GM10847 (cell line): ENCODE results near the gene SPTBN1.

Source experiments
- POLR2A ChIP-seq: IDR thresholded peaks from 2 replicates; pipeline ENCODE4 v1.6.1; 2011; ENCODE audit not compliant: insufficient read length; ENCODE audit errors: extremely low read depth

SPTBN1 gene

DNA sequence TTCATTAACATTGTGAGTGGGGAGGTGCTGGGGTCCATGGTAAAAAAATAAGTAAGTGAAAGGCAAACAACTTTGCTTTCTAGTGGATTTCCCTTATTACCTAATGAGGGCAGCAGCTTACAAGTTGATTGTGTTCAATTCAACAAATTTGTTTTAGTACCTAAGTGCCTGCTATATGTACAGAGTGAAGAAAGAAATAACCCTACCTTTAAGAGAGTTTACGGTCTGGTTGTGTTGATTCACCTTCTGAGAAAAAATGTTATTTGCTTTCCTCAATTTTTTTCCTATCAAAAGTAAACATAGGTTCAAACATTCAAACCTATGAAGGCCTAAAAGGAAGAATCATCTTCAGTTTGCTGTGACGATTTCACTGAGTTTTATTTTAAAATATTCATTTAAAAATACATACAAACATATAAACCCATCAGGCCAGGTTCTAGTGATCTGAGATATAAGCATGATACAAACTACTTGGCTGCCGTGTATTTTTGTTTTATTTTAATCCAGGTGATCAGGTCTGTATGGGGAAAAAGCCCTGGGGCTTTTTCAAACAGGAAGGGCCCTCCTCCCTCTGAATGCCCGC is 1.5 kb upstream of the SPTBN1 start:
- no peak for TF ChIP-seq POLR2A

DNA sequence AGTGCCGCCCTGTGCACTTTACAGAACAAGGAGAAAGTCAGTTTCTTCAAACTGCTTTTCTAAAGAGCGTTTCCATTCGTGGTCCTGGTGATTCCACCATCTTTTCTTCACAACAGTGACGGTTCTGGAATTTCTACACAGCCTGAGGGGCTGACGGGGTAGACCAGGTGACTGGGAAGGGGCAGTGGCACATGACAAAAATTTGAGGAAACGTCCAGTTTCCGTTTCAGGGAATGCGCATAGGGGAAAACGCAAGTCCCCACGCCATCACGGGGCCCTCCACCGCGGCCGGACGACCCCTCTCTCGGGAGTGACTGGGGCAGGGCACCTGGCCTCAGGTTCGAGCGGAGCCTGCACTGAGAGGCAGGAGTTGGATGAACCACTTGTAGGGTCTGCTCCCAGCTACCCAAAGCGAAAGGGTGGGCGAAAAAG is 980 bp upstream of the SPTBN1 start:
- TF ChIP-seq POLR2A: no peak

DNA sequence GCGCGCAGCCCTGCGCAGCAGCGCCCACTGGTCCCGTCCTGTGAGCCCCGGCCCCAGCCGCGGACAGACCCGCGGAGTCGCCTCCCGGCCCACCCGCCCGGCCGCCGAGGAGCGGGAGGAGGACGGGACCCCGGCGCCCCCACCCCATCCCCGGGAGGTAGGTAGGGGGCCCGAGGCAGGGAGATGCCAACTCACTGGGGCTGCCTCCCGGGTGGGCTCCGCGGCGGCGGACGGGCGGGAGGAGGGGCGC is 160 bp downstream of the SPTBN1 start:
- no peak for TF ChIP-seq POLR2A

DNA sequence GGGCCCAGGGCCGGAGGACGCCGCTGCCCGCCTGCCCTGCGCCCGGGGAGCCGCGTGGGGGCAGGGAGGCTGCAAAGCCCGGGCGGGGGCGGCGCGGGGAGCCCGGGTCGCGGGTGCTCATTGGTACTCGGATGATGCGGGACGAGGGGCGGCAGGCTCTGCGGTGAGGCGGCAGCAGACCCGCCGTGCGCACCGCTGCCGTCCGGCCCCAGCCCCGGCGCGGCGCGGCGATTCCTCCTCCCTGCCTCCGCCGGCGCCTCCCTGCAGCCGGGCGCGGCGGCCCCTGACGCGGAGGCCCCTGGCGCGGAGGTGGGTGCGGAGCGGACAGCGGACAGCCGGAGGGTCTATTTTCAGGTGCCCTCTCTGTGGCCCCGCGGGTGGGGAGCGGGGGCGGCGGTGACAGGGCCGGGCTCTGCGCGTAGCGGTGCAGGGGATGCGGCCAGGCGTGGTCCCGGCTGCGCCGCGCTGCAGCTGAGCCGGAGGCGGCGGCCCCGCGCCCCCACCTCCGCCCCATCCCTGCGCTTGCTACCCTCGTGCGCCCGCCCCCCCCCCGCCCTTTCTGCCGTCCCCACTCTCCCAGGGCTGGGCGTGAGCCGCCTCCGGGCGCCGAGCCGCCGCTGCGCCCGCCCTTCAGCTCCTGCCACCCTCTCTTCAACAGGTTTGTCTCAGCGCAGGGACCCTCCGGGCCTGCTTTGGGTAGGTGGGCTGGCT is 640 bp downstream of the SPTBN1 start:
- no peak for TF ChIP-seq POLR2A

DNA sequence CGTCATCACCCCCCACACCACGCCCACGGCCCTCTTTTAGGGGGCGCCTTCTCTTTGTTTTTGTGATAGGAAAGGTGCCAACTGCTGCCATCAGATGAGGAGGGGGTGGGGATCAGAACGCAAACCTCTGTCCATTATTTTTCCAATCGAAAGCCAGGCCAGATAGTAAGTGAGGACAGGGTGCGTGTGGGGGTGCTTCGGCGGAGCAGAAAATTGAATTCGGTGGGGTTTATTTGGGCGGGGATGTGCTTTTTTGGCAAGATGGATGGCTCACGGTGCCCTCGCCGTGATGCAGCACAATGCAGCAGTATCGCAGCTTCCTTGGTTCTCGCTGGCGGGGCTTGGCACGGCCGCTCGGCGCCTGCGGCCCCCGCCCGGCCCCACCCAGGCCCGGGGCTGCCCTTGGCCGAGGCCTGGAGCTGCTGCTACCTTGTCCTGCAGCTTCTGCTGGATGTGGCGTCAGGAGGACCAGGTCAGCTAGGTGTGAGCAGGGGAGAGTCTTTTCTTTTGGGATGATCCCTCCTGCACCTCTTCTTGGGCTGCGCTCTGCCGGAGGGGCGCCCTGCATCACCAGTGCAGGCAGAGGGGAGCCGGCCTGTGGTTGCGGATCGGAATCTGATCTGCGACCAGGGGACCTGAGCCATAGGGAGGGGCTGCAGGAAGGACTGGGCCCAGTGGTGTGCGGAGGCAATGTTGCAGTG is 1.3 kb downstream of the SPTBN1 start:
- no peak for TF ChIP-seq POLR2A

DNA sequence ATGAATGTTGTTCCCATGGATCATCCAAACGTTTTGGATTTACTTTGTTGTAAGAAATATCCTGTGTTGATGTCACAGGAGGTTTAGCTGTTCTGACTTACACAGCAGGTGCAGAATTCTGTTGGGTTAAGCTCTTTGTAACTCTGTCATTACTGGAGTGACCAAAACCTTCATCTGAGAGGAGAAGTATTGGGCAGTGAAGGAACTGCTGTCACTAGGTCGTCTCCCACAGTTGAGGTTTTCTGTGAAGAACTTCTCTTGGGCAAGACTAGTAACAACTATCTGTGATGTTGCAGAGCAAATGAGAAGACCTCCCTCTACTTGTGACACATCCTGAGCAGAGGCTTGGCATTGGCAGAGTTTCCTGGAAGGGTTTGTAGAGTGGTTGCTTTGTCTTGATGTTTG is 2.9 kb downstream of the SPTBN1 start:
- no peak for TF ChIP-seq POLR2A

DNA sequence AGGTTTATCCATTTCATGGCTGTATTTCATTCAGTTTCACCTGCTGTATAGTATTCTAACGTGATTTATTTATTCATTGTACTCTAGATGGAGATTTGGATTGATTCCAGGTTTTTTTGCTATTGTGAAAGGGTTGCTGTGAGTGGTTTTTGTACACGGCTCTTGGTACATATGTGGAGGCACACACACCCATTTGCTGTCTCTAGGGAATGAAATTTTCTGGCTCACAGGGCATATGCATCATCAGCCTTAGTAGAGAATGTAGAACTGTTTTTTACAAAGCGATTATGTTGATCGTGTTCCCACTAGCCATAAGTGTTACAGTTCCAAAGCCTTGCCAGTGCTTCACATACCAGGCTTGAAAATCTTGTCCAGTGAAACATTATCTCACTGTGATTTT is 5.1 kb downstream of the SPTBN1 start:
- TF ChIP-seq POLR2A: no peak

DNA sequence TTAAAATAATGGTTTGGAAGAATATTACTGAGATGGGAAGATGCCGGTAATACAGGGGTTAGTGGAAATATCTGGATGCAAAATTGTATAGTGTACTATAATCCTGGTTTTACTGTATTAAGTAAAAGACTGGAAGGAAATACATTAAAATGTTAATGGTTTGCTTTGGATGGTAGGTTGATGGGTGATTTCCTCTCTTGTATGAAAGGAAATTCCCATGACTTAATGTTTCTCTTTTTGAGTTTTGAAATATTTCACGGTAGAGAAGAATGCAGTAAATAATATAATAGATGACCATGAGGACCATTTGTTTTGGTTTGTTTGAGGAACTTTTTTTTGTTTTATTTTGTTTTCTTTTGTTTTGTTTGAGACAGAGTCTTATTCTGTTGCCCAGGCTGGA is 8.2 kb downstream of the SPTBN1 start:
- TF ChIP-seq POLR2A: no peak

DNA sequence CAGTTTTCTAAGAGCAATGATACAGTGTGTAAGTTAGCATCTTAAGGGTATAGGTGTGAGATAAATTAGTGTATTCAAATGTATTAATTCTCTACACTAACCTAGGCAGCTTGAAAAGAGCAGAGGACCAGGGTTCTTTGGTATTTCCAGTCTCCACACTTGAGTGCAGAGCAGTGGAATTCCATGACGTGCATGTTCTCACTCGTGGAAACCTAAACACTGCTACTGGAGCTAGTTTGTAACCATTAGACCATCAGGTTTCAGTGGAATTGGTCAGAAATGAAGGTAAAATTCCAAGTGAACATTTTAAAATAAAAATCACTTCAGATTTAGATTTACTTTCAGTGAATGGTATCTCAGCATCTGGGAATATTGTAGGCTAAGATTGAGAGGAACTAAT is 9.0 kb downstream of the SPTBN1 start:
- no peak for TF ChIP-seq POLR2A

DNA sequence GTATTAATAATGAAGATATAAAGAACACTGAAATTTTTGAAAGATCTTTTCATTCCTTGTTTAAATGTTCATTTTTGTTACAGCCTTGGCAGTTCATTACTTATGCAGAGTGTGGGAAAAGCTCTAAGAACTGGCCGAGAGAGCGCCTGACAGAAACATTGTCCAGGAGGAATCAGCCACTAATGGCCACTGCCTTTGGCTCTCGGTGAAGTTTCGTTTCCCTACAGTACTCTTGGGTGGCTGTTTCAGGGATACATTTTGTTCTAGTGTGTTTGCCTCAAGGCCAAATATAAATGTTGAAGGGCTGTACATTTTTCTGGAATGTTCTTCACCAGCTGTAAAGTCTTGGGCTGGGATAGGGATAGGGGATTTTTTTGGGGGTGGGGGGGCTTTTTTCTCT is 10.7 kb downstream of the SPTBN1 start:
- no peak for TF ChIP-seq POLR2A

DNA sequence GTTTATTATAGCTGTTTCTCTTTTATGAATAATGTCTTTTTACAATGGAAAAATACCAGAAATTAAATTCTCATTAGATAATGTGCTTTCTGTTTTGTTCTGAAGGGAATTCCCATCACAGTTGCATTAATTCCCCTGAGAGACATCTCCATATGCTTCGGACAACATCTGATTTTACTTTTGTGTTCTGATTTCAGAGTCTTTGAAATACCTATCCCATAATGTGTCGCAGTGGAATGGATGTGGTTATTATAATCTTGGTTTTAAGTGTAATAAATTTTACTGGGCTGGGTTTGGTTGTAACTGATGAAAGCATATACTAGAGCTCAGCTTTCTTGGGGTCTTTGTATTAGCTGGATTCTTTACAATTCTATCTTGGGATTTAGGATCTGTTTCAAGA is 12.5 kb downstream of the SPTBN1 start:
- no peak for TF ChIP-seq POLR2A

DNA sequence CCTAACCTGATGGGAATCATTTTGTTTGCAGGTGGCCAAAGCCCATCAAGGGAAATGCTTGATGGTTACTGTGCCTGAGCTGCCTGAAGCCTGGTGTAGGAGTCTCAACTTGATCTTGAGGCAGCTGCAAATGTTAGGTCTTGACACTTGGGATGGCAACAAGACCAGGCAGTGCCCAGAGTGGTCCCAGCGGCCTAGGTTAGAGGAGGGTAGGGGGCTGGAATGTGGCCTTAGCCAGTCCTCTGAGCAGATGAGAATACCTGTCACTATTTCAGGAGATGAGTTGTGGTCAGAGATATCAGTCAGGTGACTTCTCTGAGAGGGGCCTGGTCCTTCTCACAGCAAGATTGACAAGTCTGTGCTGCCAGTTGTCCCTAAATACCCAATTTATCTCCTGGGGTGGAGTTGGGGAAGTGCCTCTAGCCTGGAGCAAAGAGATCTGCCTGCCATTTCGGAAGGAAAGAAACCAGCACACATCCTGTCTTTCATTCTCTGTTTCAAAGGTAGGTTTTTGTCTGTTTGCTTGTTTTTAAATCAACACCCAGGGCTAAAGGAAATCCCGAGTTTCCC is 13.4 kb downstream of the SPTBN1 start:
- TF ChIP-seq POLR2A: no peak

DNA sequence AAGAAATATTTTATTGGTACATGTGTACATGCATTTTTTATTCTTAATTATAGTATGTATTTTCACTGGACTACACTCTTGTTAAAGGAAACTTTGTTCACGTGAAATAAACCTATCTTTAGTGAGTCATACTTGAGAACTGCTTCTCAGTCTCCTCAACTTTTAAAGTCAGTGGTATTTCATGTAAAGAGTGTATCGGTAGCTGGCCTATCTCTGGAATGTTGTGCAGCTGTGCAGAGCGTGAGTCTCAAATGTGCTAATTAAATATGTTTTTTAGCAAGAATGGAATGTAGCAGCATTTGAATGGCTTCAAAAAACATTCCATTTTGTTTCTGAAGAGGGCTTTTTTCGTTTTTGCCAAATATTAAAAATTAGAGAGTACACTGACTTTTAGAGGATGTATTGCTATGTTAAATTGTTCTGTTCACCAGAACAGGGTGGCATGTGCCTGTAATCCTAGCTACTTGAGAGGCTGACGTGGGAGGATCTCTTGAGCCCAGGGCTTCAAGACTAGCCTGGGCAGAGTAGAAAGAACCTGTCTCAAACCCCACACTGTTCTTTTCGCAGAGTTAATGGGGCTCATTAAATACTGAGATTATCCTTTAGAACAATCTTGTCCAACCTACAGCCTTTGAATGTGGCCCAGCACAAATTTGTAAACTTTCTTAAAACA is 14.3 kb downstream of the SPTBN1 start:
- no peak for TF ChIP-seq POLR2A

DNA sequence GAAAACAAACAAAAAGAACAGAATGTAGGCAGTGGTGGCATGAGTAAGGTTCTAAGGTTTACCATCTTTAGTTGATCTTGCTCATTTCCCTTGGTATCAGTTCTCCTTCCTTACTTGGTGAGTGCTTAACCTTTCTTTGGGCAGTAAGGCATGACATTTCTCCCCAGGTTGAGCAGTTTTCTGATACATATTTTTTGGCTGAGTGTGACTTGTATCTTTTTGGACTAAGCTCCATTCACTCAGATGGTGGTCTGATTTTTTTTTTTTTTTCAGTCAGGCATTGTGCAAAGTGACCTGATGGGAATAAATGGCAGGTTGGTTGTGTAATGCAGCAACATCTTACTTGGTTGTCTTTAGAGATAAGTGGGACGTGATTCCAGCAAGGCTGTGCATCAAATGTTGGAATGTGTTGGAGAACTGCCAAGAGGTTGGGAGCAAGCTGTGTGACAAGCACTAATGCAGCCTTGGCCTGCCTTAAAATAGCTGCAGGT is 15.1 kb downstream of the SPTBN1 start:
- no peak for TF ChIP-seq POLR2A

DNA sequence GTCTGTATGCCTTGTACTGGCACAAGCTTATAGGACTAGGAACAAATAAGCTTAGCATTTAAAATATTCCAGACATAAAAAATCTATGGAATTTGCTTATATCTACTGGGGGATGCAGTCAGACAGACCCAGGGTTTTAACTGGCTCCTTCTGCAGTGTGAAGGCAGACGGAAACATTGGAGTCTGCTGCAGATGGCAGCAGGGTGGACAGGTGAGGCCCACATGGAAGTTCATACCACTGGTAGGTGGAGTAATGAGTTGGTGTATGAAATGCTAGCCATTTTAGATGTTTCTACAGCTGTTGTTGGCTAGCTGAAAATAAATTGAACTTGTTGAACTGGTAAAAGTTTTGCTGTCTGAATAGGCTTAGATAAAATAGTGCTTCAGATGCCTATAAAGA is 17.7 kb downstream of the SPTBN1 start:
- no peak for TF ChIP-seq POLR2A

DNA sequence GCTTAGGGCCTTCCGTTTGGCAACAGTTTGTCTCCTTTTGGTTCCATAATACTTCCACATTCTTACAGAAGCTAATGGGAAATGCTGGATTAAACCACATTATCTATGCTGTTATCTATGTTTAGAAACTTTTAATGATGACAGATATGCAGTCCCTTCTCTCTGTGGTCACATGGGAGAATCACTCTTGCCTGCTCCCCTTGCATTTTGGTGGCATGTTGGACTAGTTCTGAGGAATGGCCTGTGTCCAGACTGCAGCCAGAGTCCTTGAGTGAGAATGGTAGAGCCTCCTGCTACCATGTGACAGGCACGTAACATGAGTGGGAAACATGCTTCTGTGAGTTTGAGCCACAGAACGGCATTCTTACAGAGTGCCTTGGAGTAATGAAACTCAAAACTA is 19.2 kb downstream of the SPTBN1 start:
- TF ChIP-seq POLR2A: no peak

DNA sequence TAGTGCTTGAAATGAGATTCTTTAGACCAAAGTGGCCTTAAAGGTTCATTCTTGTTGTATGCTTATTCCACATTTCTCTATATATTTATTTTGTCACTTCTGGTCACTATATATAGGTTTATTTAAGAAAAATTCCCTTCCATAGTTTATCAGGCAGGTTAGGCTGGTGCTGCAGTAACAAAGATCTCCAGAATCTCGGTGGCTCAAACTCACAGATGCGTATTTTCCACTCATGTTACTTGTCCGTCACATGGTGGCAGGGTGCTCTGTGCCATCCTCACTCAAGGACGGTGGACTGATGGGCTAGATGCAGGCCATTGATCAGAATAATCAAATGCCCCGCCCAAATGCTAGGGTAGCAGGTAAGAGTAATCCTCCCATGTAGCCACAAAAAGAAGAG is 19.8 kb downstream of the SPTBN1 start:
- no peak for TF ChIP-seq POLR2A
